ENCODE data around the gene HDGFL2. TPM values are rescaled to one million over a fixed set of nuclear protein-coding genes. Genes with fewer than 3 reads are reported as not detected.
A peak's percentile ranks its signal among the peaks of the same experiment; 100 is the strongest.

HDGFL2 gene
- 73.8 TPM for polyA plus RNA-seq (2013, experiment 1 of 2)
- 75.2 TPM for polyA plus RNA-seq (2013, experiment 2 of 2)

- H4K91ac ChIP-seq (ENCODE audit: low read depth, low read length, poor library complexity): no peak within 1 kb of the TSS
- H2BK12ac ChIP-seq (ENCODE audit: low read length): peak within 1 kb of the TSS; percentile 48
- peaks cover 0 to 2% of the 10 kb centered on the region in 2 donors for H3K9me3 ChIP-seq (replicated peaks in 1 of 2; ENCODE audit: control insufficient read depth in 2 of 2, insufficient read depth in 1 of 2, low read depth in 1 of 2, low read length in 2 of 2)
- peak within 1 kb of the TSS; percentile 84 for H2AFZ ChIP-seq (ENCODE audit: low read length)
- H3K9ac ChIP-seq (ENCODE audit: low read depth, low read length, poor library complexity): peak within 1 kb of the TSS; percentile 94
- H3K4me2 ChIP-seq (ENCODE audit: insufficient read depth, low read length, poor library complexity, severe bottlenecking): peak within 1 kb of the TSS; percentile 88
- no CpG with 5 or more reads among the region's 71 CpGs for WGBS, 2 donors (ENCODE audit: extremely low coverage in 2 of 2, insufficient read length in 2 of 2, insufficient replicate concordance in 1 of 2)
- H3K18ac ChIP-seq (ENCODE audit: low read length): peak within 1 kb of the TSS; percentile 91
- DNase-seq (ENCODE audit: low spot score): no peak
- H2BK5ac ChIP-seq (ENCODE audit: low read length): peak within 1 kb of the TSS; percentile 45
- H3K79me1 ChIP-seq (ENCODE audit: low read depth, low read length): peaks cover 16% of the 10 kb centered on the region
- H3K4me1 ChIP-seq (ENCODE audit: control insufficient read depth in 2 of 2, insufficient read depth in 1 of 2, low read depth in 1 of 2, low read length in 2 of 2): peaks cover 8 to 10% of the 10 kb centered on the region in 2 donors
- H3K27ac ChIP-seq (replicated peaks; ENCODE audit: low read length): peak within 1 kb of the TSS; percentile 83
- H3K36me3 ChIP-seq (replicated peaks in 1 of 2; ENCODE audit: control insufficient read depth in 2 of 2, insufficient read depth in 2 of 2, low read length in 2 of 2): peaks cover 16 to 21% of the 10 kb centered on the region in 2 donors
- H4K8ac ChIP-seq (ENCODE audit: low read depth, low read length): no peak within 1 kb of the TSS
- H2AK5ac ChIP-seq (ENCODE audit: low read depth, low read length): peak within 1 kb of the TSS; percentile 96
- H3K4ac ChIP-seq (ENCODE audit: low read length): peak within 1 kb of the TSS; percentile 67
- no peak within 1 kb of the TSS for H2BK15ac ChIP-seq (ENCODE audit: low read length)
- peak within 1 kb of the TSS; percentile 91 for H3K14ac ChIP-seq (ENCODE audit: low read length)
- H3K4me3 ChIP-seq (ENCODE audit: low read length in 2 of 2): peak within 1 kb of the TSS; percentile 84 to 91
- no peaks in the 10 kb centered on the region for H3K27me3 ChIP-seq (ENCODE audit: control insufficient read depth in 3 of 3, insufficient read depth in 3 of 3, low read depth in 1 of 3, low read length in 3 of 3)
- H2BK120ac ChIP-seq (ENCODE audit: low read depth, low read length): peak within 1 kb of the TSS; percentile 61
- peak within 1 kb of the TSS; percentile 70 for H3K23ac ChIP-seq (ENCODE audit: low read depth, low read length, poor library complexity)
Measured at GRCh38 chr19:4472174-4472974, at the start of gene HDGFL2. Gene HDGFL2, plus strand, starts transcription at chr19:4472297. Its CDS starts 54 bp downstream, at chr19:4472351.

DNA sequence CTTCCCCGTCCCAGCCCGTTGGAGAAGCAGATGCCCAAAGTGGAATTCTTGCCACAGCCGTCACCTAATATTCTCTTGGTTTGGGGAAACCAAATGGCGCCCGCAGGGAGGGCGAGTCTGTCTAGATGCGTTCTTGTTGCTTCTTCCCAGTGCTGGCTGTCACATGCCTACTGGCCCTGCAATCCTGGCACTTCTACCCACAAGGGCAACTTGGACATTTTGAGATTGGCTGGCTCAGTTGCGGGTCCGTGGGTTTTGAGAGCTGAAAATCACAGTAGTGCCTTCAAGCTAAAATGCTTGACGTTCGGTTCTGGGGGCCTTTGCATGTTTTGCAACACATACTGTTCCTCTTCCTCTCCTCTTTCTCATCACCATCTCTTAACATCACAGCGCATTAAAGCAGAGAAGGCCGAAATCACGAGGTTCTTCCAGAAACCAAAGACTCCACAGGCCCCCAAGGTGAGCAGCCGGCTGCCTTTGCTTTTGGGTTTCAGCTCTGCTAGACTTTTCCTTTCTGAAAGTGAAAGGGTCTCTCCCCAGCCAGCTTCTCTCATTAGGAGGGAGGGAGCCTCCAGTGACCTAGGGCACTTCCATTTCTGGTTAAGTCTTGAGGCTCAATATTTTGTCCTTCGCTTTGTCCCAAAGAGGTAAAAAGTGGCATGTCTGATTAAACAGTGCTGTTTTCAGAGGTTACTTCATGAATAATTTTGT lies 48.5 kb upstream of the HDGFL2 start:
- Histone ChIP-seq H4K91ac (ENCODE audit: low read depth, low read length, poor library complexity) (no peak overlapping the region), H2BK5ac (ENCODE audit: low read length) (no peak overlapping the region), H2AFZ (ENCODE audit: low read length) (no peak overlapping the region), H2AK5ac (ENCODE audit: low read depth, low read length) (no peak overlapping the region), H3K4me1 (ENCODE audit: control insufficient read depth in 2 of 2, insufficient read depth in 1 of 2, low read depth in 1 of 2, low read length in 2 of 2) (no peaks in the 10 kb centered on the region), H3K4ac (ENCODE audit: low read length) (no peak overlapping the region), H2BK120ac (ENCODE audit: low read depth, low read length) (no peak overlapping the region), H3K4me2 (ENCODE audit: insufficient read depth, low read length, poor library complexity, severe bottlenecking) (no peak overlapping the region), H2BK15ac (ENCODE audit: low read length) (no peak overlapping the region), H3K9me3 (replicated peaks in 1 of 2; ENCODE audit: control insufficient read depth in 2 of 2, insufficient read depth in 1 of 2, low read depth in 1 of 2, low read length in 2 of 2) (no peaks in the 10 kb centered on the region), H3K14ac (ENCODE audit: low read length) (no peak overlapping the region), H4K8ac (ENCODE audit: low read depth, low read length) (no peak overlapping the region), H3K23ac (ENCODE audit: low read depth, low read length, poor library complexity) (no peak overlapping the region), H3K36me3 (replicated peaks in 1 of 2; ENCODE audit: control insufficient read depth in 2 of 2, insufficient read depth in 2 of 2, low read length in 2 of 2) (peaks cover 46 to 85% of the 10 kb centered on the region in 2 donors), H3K18ac (ENCODE audit: low read length) (no peak overlapping the region), H3K4me3 (ENCODE audit: low read length in 2 of 2) (no peak overlapping the region), H3K9ac (ENCODE audit: low read depth, low read length, poor library complexity) (no peak overlapping the region), H3K79me1 (ENCODE audit: low read depth, low read length) (peaks cover 12% of the 10 kb centered on the region), H3K27ac (replicated peaks; ENCODE audit: low read length) (no peak overlapping the region), H2BK12ac (ENCODE audit: low read length) (no peak overlapping the region), H3K27me3 (ENCODE audit: control insufficient read depth in 3 of 3, insufficient read depth in 3 of 3, low read depth in 1 of 3, low read length in 3 of 3) (no peaks in the 10 kb centered on the region)
- no peak for DNase-seq (ENCODE audit: low spot score)
- WGBS, 2 donors (ENCODE audit: extremely low coverage in 2 of 2, insufficient read length in 2 of 2, insufficient replicate concordance in 1 of 2): no CpG with 5 or more reads among the region's 16 CpGs

DNA sequence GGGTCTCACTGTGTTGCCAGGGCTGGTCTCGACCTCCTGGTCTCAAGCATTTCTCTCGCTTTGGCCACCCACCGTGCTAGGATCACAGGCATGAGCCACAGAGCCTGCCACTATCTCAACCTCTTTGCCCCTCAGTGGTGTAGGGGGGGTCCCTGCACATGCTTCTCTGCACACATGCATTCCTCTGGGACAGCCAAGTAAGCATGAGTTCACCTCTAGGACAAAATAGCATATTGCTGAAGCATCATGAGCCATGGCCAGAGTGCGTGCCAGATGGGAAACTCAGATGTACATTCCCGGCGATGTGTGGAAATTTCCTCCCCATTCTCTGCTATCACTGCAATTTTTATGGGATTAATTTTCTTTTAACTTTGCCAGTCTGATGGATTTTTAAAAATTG lies 46.6 kb upstream of the HDGFL2 start:
- Histone ChIP-seq H3K4me1 (ENCODE audit: control insufficient read depth in 2 of 2, insufficient read depth in 1 of 2, low read depth in 1 of 2, low read length in 2 of 2) (no peaks in the 10 kb centered on the region), H4K91ac (ENCODE audit: low read depth, low read length, poor library complexity) (no peak overlapping the region), H3K18ac (ENCODE audit: low read length) (no peak overlapping the region), H3K79me1 (ENCODE audit: low read depth, low read length) (peaks cover 11% of the 10 kb centered on the region), H3K14ac (ENCODE audit: low read length) (no peak overlapping the region), H2AK5ac (ENCODE audit: low read depth, low read length) (no peak overlapping the region), H2BK5ac (ENCODE audit: low read length) (no peak overlapping the region), H3K23ac (ENCODE audit: low read depth, low read length, poor library complexity) (no peak overlapping the region), H2AFZ (ENCODE audit: low read length) (no peak overlapping the region), H4K8ac (ENCODE audit: low read depth, low read length) (no peak overlapping the region), H3K27ac (replicated peaks; ENCODE audit: low read length) (no peak overlapping the region), H3K4me2 (ENCODE audit: insufficient read depth, low read length, poor library complexity, severe bottlenecking) (no peak overlapping the region), H3K27me3 (ENCODE audit: control insufficient read depth in 3 of 3, insufficient read depth in 3 of 3, low read depth in 1 of 3, low read length in 3 of 3) (no peaks in the 10 kb centered on the region), H3K4ac (ENCODE audit: low read length) (no peak overlapping the region), H2BK12ac (ENCODE audit: low read length) (no peak overlapping the region), H3K9ac (ENCODE audit: low read depth, low read length, poor library complexity) (no peak overlapping the region), H3K36me3 (replicated peaks in 1 of 2; ENCODE audit: control insufficient read depth in 2 of 2, insufficient read depth in 2 of 2, low read length in 2 of 2) (peaks cover 54 to 86% of the 10 kb centered on the region in 2 donors), H3K9me3 (replicated peaks in 1 of 2; ENCODE audit: control insufficient read depth in 2 of 2, insufficient read depth in 1 of 2, low read depth in 1 of 2, low read length in 2 of 2) (no peaks in the 10 kb centered on the region), H2BK15ac (ENCODE audit: low read length) (no peak overlapping the region), H3K4me3 (ENCODE audit: low read length in 2 of 2) (no peak overlapping the region), H2BK120ac (ENCODE audit: low read depth, low read length) (no peak overlapping the region)
- DNase-seq (ENCODE audit: low spot score): no peak
- no CpG with 5 or more reads among the region's 6 CpGs for WGBS, 2 donors (ENCODE audit: extremely low coverage in 2 of 2, insufficient read length in 2 of 2, insufficient replicate concordance in 1 of 2)
